ENCODE results near the gene TMIGD1.

TMIGD1 gene

DNA sequence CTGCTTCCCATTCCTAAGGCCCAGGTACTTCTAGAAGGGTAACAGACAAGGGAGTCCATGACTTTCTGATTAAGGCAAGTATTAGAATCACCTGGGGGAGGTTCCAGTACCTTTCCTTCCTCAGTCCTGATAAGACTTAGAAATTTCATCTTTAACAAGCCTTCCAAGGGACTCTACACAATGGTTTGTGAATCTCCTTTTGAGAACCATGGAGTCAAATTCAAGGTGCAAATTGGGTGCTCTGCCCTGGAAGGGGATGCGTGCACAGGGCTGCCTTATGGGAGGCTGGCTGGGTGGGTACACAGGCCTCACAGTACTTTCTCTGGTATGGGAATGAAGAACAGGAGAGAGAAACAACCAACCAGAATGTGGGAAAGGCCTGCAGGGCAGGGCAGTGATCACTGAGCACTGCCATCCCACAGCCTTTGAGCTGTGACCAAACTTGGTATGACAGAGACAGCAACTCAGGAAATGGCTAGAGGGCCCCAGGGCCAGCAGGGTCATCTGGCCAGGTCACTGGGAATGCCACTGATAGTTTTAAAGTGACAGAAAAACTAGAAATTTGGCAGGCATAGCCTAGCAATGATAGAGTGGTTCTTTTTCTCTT is 3.6 kb upstream of the TMIGD1 start:
- Histone ChIP-seq H3K36me3 (ENCODE audit: control insufficient read depth, low read length) (no peaks in the 10 kb centered on the region), H3K9me3 (ENCODE audit: control insufficient read depth, insufficient read depth, low read length) (no peaks in the 10 kb centered on the region), H3K27me3 (ENCODE audit: control insufficient read depth, low read length) (no peaks in the 10 kb centered on the region; the same call in 1 of the 2 replicates), H3K27ac (ENCODE audit: low read depth, low read length) (no peak overlapping the region), H4K20me1 (ENCODE audit: control insufficient read depth, insufficient read depth, low read depth, low read length) (no peaks in the 10 kb centered on the region), H3K4me2 (ENCODE audit: low read length) (no peak overlapping the region), H3F3A (ENCODE audit: control insufficient read depth, insufficient read depth) (peaks cover 3% of the 10 kb centered on the region; the same call in 1 of the 2 replicates), H3K79me2 (ENCODE audit: control insufficient read depth, low read length) (no peaks in the 10 kb centered on the region), H3K4me1 (ENCODE audit: control insufficient read depth, low read length) (peaks cover 18% of the 10 kb centered on the region), H3K4me3 (ENCODE audit: low read length) (no peak overlapping the region), H3K9me2 (replicated peaks; ENCODE audit: control insufficient read depth, low read length) (no peaks in the 10 kb centered on the region)
- TF ChIP-seq EZH2phosphoT487 (IDR thresholded peaks at IDR 0.05; ENCODE audit: borderline replicate concordance, low read length): no peak
- TF ChIP-seq, protein P1, sequence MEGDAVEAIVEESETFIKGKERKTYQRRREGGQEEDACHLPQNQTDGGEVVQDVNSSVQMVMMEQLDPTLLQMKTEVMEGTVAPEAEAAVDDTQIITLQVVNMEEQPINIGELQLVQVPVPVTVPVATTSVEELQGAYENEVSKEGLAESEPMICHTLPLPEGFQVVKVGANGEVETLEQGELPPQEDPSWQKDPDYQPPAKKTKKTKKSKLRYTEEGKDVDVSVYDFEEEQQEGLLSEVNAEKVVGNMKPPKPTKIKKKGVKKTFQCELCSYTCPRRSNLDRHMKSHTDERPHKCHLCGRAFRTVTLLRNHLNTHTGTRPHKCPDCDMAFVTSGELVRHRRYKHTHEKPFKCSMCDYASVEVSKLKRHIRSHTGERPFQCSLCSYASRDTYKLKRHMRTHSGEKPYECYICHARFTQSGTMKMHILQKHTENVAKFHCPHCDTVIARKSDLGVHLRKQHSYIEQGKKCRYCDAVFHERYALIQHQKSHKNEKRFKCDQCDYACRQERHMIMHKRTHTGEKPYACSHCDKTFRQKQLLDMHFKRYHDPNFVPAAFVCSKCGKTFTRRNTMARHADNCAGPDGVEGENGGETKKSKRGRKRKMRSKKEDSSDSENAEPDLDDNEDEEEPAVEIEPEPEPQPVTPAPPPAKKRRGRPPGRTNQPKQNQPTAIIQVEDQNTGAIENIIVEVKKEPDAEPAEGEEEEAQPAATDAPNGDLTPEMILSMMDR (IDR thresholded peaks at IDR 0.05; ENCODE audit: low read depth, low read length, poor library complexity, severe bottlenecking): no peak

DNA sequence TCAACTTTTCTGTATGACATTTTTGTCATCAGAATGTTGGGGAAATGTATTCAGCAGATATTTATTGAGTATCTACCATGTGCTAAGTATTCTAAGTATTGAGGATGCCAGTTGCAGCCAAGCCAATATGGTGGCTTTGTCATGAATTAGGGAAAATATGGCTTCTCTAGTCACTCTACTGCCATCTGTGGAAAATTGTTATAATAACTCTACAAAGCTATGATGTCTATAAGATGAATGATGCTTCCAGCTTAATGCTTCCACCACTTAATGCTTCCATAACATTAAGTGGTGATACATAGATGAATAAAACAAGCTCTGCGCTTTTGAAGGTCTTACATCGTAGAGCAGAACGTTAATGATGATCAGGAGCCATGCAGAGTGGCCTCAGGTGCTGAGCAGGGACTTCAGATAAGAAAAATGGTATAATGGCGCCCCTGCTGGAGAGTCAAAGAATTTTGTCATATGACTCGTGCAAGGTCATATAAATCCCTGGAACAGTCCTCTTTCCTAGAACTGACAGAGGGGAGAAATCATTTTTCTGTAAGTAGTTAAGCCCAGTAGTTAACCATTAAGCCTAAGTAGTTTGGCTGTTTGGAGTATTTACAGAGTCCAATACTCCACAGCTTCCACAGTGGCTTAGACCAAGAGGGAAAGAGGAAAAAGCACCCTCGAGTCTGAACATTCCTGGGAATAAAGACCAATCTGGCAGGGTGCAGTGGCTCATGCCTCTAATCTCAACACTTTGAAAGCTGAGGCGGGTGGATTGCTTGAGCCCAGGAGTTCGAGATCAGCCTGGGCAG is 2.7 kb upstream of the TMIGD1 start:
- Histone ChIP-seq H3K36me3 (ENCODE audit: control insufficient read depth, low read length) (no peaks in the 10 kb centered on the region), H3F3A (ENCODE audit: control insufficient read depth, insufficient read depth) (no peaks in the 10 kb centered on the region), H3K4me1 (ENCODE audit: control insufficient read depth, low read length) (peaks cover 24% of the 10 kb centered on the region), H3K9me3 (ENCODE audit: control insufficient read depth, insufficient read depth, low read length) (no peaks in the 10 kb centered on the region), H3K4me2 (ENCODE audit: low read length) (peak overlapping the region; percentile 58), H3K9me2 (replicated peaks; ENCODE audit: control insufficient read depth, low read length) (no peaks in the 10 kb centered on the region), H3K79me2 (ENCODE audit: control insufficient read depth, low read length) (no peaks in the 10 kb centered on the region), H3K27me3 (ENCODE audit: control insufficient read depth, low read length) (peaks cover 2% of the 10 kb centered on the region; the same call in 1 of the 2 replicates), H4K20me1 (ENCODE audit: control insufficient read depth, insufficient read depth, low read depth, low read length) (no peaks in the 10 kb centered on the region), H3K4me3 (ENCODE audit: low read length) (peak overlapping the region; percentile 42; the same call in 1 of the 2 replicates), H3K27ac (ENCODE audit: low read depth, low read length) (no peak overlapping the region)
- TF ChIP-seq, protein P1 (IDR thresholded peaks at IDR 0.05; ENCODE audit: low read depth, low read length, poor library complexity, severe bottlenecking): peak; percentile 98
- TF ChIP-seq EZH2phosphoT487 (IDR thresholded peaks at IDR 0.05; ENCODE audit: borderline replicate concordance, low read length): no peak

- Histone ChIP-seq H3K27me3 (ENCODE audit: control insufficient read depth, low read length) (peaks cover 5% of the 10 kb centered on the region; the same call in 1 of the 2 replicates), H4K20me1 (ENCODE audit: control insufficient read depth, insufficient read depth, low read depth, low read length) (no peaks in the 10 kb centered on the region), H3K9me2 (replicated peaks; ENCODE audit: control insufficient read depth, low read length) (no peaks in the 10 kb centered on the region), H3K4me2 (ENCODE audit: low read length) (no peak overlapping the region), H3K9me3 (ENCODE audit: control insufficient read depth, insufficient read depth, low read length) (no peaks in the 10 kb centered on the region), H3K27ac (ENCODE audit: low read depth, low read length) (no peak overlapping the region), H3F3A (ENCODE audit: control insufficient read depth, insufficient read depth) (no peaks in the 10 kb centered on the region), H3K4me1 (ENCODE audit: control insufficient read depth, low read length) (peaks cover 12% of the 10 kb centered on the region), H3K79me2 (ENCODE audit: control insufficient read depth, low read length) (no peaks in the 10 kb centered on the region), H3K4me3 (ENCODE audit: low read length) (no peak overlapping the region), H3K36me3 (ENCODE audit: control insufficient read depth, low read length) (no peaks in the 10 kb centered on the region)
- TF ChIP-seq, protein P1 (IDR thresholded peaks at IDR 0.05; ENCODE audit: low read depth, low read length, poor library complexity, severe bottlenecking): no peak
- no peak for TF ChIP-seq EZH2phosphoT487 (IDR thresholded peaks at IDR 0.05; ENCODE audit: borderline replicate concordance, low read length)
These were observed 564 bp upstream of the TMIGD1 start for GRCh38 chr17:30334421-30334820.
